Gastroesophageal sphincter (tissue), 4 donors: ENCODE measurements around the gene PGA3. TPM values are rescaled to one million over a fixed set of nuclear protein-coding genes. Genes with fewer than 3 reads are reported as not detected.
"Not testable (repeated sequence)": the region's sequence is repeated elsewhere in the genome, so short reads cannot be mapped to it uniquely, and the experiment has no call there.

Experiments used
- ATAC-seq: fragments of 150-250 bp; one replicate; pipeline ENCODE4 v1.9.1; 2016; ENCODE audit warnings: mild to moderate bottlenecking, moderate library complexity
- H3K27ac ChIP-seq, 4 donors: fragments of 200-600 bp; sonication (generic) in 3 of 4; 1 replicate in 3 of 4; 2 replicates in 1 of 4; pipeline ENCODE4 v1.5.1; 2016 to 2019
- H3K27me3 ChIP-seq: fragments of 200-600 bp; sonication (generic); one replicate; pipeline ENCODE4 v1.5.1; 2019
- H3K36me3 ChIP-seq, 2 donors: fragments of 200-600 bp; sonication (generic); one replicate each; pipeline ENCODE4 v1.5.1; 2019; ENCODE audit warnings: control low read depth in 1 of 2
- H3K4me1 ChIP-seq, 3 donors: fragments of 200-600 bp; sonication (generic); 1 replicate in 2 of 3; 2 replicates in 1 of 3; pipeline ENCODE4 v1.5.1; 2016 to 2019; ENCODE audit warnings: control low read depth in 2 of 3
- H3K4me3 ChIP-seq, 2 donors: fragments of 200-600 bp; sonication (generic); one replicate each; pipeline ENCODE4 v1.5.1; 2019; ENCODE audit warnings: mild to moderate bottlenecking in 1 of 2, moderate library complexity in 1 of 2
- H3K9me3 ChIP-seq, 3 donors: fragments of 200-600 bp; sonication (generic); one replicate each; pipeline ENCODE4 v1.5.1; 2017 to 2019; ENCODE audit warnings: control low read depth in 2 of 3
- EP300 ChIP-seq: sonication (generic); formaldehyde crosslinking; IDR thresholded peaks from one replicate; pipeline ENCODE4 v1.6.1; 2017; ENCODE audit warnings: antibody characterized with exemption, mild to moderate bottlenecking
- POLR2A ChIP-seq, 2 donors: fragments of 450-650 bp; IDR thresholded peaks; one replicate each; pipeline ENCODE4 v1.6.1; 2017; ENCODE audit warnings: antibody characterized with exemption in 2 of 2, mild to moderate bottlenecking in 2 of 2, moderate library complexity in 1 of 2
- POLR2AphosphoS5 ChIP-seq: sonication (generic); formaldehyde crosslinking; IDR thresholded peaks from one replicate; pipeline ENCODE4 v1.6.1; 2017; ENCODE audit warnings: antibody characterized with exemption
- WGBS, 2 donors: methylation state at CpG; one replicate each; pipeline ENCODE4 v1.1.5; 2018; ENCODE audit warnings: low coverage in 1 of 2; 5-methylcytosine and 5-hydroxymethylcytosine counted together
- total RNA-seq, 4 donors: library from RNA; depleted of rRNA; stranded (reverse); fragments of >200 nt; gene quantifications; one replicate each; pipeline ENCODE4 v1.1.0, GENCODE V29; 2016
- TF ChIP-seq, protein P1 (sequence below), 4 experiments: fragments of 200-600 bp in 2 of 4; fragments of 450-650 bp in 2 of 4; sonication (generic) in 1 of 4; IDR thresholded peaks; one replicate each; pipeline ENCODE4 v1.5.1; 2017 to 2019; ENCODE audit warnings: antibody characterized with exemption in 4 of 4, mild to moderate bottlenecking in 2 of 4, moderate library complexity in 2 of 4

Gene PGA3
- total RNA-seq, 4 donors from 2014 or later: 0.81 TPM; not detected in 3

DNA sequence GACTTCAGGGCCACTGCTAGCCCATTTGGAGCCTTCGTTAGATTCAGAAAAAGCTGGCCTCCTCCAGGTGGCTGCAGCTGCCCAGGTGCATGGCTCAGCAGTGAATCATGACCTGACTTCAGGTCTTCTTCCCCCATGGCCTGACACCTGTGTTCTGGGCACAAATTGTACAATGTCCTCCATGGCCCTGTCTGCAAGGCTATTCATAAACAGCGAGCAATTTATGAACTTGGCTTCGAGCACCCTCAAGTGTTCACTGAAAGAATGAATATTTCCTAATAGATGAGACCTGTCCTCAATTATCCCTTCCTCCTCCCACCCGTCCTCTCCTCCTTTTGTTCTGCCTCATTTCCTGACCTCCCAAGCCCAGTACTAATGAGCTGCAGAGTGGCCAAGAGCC, 29.9 kb upstream of the PGA3 start:
- H3K27ac ChIP-seq: no peak overlapping the region
- H3K4me1 ChIP-seq: no peaks in the 10 kb centered on the region
- H3K36me3 ChIP-seq: no peaks in the 10 kb centered on the region
- peaks cover 0 to 5% (median 0%) of the 10 kb centered on the region in 3 donors for H3K9me3 ChIP-seq
- ATAC-seq: no peak
- WGBS, 2 donors: 72 to 100% methylated on average over 1 to 4 of the region's 4 CpGs
- H3K27me3 ChIP-seq: no peaks in the 10 kb centered on the region
- no peak overlapping the region for H3K4me3 ChIP-seq
- TF ChIP-seq, protein P1, sequence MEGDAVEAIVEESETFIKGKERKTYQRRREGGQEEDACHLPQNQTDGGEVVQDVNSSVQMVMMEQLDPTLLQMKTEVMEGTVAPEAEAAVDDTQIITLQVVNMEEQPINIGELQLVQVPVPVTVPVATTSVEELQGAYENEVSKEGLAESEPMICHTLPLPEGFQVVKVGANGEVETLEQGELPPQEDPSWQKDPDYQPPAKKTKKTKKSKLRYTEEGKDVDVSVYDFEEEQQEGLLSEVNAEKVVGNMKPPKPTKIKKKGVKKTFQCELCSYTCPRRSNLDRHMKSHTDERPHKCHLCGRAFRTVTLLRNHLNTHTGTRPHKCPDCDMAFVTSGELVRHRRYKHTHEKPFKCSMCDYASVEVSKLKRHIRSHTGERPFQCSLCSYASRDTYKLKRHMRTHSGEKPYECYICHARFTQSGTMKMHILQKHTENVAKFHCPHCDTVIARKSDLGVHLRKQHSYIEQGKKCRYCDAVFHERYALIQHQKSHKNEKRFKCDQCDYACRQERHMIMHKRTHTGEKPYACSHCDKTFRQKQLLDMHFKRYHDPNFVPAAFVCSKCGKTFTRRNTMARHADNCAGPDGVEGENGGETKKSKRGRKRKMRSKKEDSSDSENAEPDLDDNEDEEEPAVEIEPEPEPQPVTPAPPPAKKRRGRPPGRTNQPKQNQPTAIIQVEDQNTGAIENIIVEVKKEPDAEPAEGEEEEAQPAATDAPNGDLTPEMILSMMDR (IDR thresholded peaks at IDR 0.05): no peak
- no peak for TF ChIP-seq EP300
- TF ChIP-seq POLR2AphosphoS5: no peak
- no peak for TF ChIP-seq POLR2A (IDR thresholded peaks at IDR 0.05)

DNA sequence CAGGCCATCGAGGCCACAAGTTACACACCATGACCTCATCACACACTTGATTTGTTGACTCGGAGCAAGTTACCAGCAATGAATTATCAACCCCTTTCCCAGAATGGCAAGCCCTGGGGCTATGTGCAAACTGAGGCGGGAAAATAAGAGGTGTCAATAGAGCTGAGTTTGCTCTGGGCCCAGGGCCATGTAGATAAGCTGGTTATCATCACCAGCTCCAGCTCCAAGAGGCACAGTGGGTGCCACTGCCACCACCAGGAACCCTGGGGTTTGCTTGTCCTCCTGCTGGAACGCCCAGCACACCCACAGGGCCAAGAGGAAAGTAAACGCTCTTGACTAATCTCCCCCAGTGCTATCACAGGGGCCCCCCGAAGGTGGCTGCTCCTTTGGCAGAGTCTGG, 29.0 kb upstream of the PGA3 start:
- ATAC-seq: no peak
- Histone ChIP-seq H3K36me3 (no peaks in the 10 kb centered on the region), H3K4me3 (no peak overlapping the region), H3K9me3 (peaks cover 0 to 5% (median 0%) of the 10 kb centered on the region in 3 donors), H3K27ac (no peak overlapping the region), H3K27me3 (no peaks in the 10 kb centered on the region), H3K4me1 (no peaks in the 10 kb centered on the region)
- 100% methylated on average over 1 to 2 of the region's 6 CpGs for WGBS, 2 donors
- no peak for TF ChIP-seq POLR2A (IDR thresholded peaks at IDR 0.05)
- no peak for TF ChIP-seq EP300
- TF ChIP-seq, protein P1 (IDR thresholded peaks at IDR 0.05): no peak
- no peak for TF ChIP-seq POLR2AphosphoS5

DNA sequence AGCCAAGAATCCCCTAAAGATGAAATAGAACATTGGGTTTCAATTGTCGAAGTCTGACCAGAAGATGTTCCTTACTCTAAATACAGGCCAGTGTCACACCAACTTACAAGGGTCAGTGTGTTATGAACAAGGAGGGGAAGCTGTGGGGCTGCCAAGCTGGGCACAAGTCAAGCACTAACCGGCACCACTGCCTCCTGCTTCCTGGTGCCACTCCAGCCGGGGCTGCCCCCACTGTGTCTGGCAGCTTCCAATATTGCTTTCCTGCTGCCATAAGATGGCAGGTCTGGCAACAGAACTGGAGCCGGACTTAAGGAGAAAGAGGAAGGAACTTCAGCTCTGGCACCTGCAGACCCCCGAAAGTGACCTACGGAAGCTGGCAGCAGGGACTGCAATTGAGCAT, 28.4 kb upstream of the PGA3 start:
- Histone ChIP-seq H3K27ac (no peak overlapping the region), H3K36me3 (no peaks in the 10 kb centered on the region), H3K4me1 (no peaks in the 10 kb centered on the region), H3K27me3 (no peaks in the 10 kb centered on the region), H3K9me3 (peaks cover 0 to 5% (median 0%) of the 10 kb centered on the region in 3 donors), H3K4me3 (no peak overlapping the region)
- WGBS, 2 donors: no CpG with 5 or more reads among the region's 6 CpGs
- TF ChIP-seq, protein P1 (IDR thresholded peaks at IDR 0.05): no peak
- no peak for TF ChIP-seq POLR2A (IDR thresholded peaks at IDR 0.05)
- TF ChIP-seq EP300: no peak
- TF ChIP-seq POLR2AphosphoS5: no peak
- no peak for ATAC-seq

DNA sequence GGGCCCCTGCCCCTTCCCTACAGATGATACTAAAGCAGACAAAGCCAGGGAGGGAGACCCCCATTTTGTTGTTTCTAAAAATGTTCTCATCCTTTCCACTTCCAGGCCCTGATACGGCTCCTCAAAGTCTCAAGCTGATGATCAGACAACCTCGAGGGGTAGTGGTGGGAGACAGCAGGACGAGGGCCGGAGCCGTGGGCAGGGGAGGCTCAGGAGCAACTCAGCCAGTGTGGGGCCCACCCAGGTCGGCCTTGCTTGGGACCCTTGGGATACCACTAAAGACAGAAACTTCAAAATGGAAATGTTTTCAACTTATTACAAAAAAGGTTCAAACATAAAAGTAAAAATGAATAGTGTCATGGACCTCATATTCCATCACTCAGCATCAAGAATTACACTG, 26.9 kb upstream of the PGA3 start:
- 34% methylated on average over 2 of the region's 6 CpGs; no CpG with 5 or more reads in 1 of the 2 donors for WGBS, 2 donors
- Histone ChIP-seq H3K27me3 (no peaks in the 10 kb centered on the region), H3K36me3 (no peaks in the 10 kb centered on the region), H3K9me3 (peaks cover 0 to 5% (median 0%) of the 10 kb centered on the region in 3 donors), H3K27ac (no peak overlapping the region), H3K4me1 (no peaks in the 10 kb centered on the region), H3K4me3 (no peak overlapping the region)
- ATAC-seq: no peak
- TF ChIP-seq EP300: no peak
- TF ChIP-seq POLR2AphosphoS5: no peak
- no peak for TF ChIP-seq POLR2A (IDR thresholded peaks at IDR 0.05)
- TF ChIP-seq, protein P1 (IDR thresholded peaks at IDR 0.05): no peak

DNA sequence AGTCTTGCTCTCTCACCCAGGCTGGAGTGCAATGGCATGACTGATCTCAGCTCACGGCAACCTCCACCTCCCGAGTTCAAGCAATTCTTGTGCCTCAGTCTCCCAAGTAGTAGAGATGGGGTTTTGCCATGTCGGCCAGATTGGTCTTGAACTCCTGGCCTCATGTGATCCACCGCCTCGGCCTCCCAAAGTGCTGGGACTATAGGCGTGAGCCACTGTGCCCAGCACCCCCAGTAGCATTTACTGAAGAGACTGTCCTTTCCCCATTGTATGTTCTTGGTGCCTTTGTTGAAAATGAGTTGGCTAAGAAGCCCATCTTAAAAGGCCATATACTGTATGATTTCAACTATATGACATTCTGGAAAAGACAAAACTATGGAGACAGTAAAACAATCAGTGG, 23.1 kb upstream of the PGA3 start:
- H3K4me1 ChIP-seq, H3K27ac ChIP-seq, H3K9me3 ChIP-seq, H3K27me3 ChIP-seq, ATAC-seq, H3K36me3 ChIP-seq, H3K4me3 ChIP-seq: not testable (repeated sequence)
- no CpG with 5 or more reads among the region's 6 CpGs for WGBS, 2 donors
